Activated CD8-positive, alpha-beta T cell treated with anti-CD3 and anti-CD28 coated beads for 36 hours (primary cell): ENCODE results near the gene FAM25A. TPM values are rescaled to one million over a fixed set of nuclear protein-coding genes. Genes with fewer than 3 reads are reported as not detected.
"Not testable (repeated sequence)": the region's sequence is repeated elsewhere in the genome, so short reads cannot be mapped to it uniquely, and the experiment has no call there.

Experiments
- ATAC-seq: fragments of 200-7000 bp; cut with Tn5 transposase; one replicate; pipeline ENCODE4 v1.10.0; 2021; ENCODE audit warnings: mild to moderate bottlenecking, moderate library complexity
- CTCF ChIA-PET: fragments of 350-600 bp; sonication (Branson Sonifier 250); formaldehyde crosslinking; loops from one replicate; lab custom pipeline; 2021; ENCODE audit warnings: antibody characterized with exemption; lab: Charles Lee
- POLR2A ChIA-PET: fragments of 350-600 bp; sonication (Branson Sonifier 250); formaldehyde crosslinking; loops from one replicate; lab custom pipeline; 2021; ENCODE audit warnings: antibody characterized with exemption; lab: Charles Lee
- DNase-seq: peaks from one replicate; pipeline ENCODE4 v3.0.0-alpha.2; 2020
- H3K27ac Mint-ChIP-seq: one replicate; pipeline ENCODE4 v1.8.0; 2021; ENCODE audit warnings: mild to moderate bottlenecking, mixed read lengths
- H3K27me3 Mint-ChIP-seq: one replicate; pipeline ENCODE4 v1.8.0; 2021; ENCODE audit warnings: mixed read lengths
- H3K36me3 Mint-ChIP-seq: one replicate; pipeline ENCODE4 v1.8.0; 2021; ENCODE audit warnings: low read depth, mixed read lengths
- H3K4me1 Mint-ChIP-seq: one replicate; pipeline ENCODE4 v1.8.0; 2021; ENCODE audit warnings: low read depth, mixed read lengths
- H3K4me3 Mint-ChIP-seq: one replicate; pipeline ENCODE4 v1.8.0; 2021; ENCODE audit warnings: mild to moderate bottlenecking, moderate library complexity, mixed read lengths
- H3K9me3 Mint-ChIP-seq: one replicate; pipeline ENCODE4 v1.8.0; 2021; ENCODE audit warnings: mixed read lengths
- intact Hi-C: fragments of 100-400 bp; cut with micrococcal nuclease; formaldehyde crosslinking; loops from one replicate; pipeline ENCODE4 v1.10.0; 2022
- total RNA-seq, 2 experiments: library from RNA; stranded (reverse); gene quantifications; one replicate each; pipeline ENCODE4 v1.2.3, GENCODE V29; 2021
- TF ChIP-seq, protein P1 (sequence below): fragments of 200-600 bp; IDR thresholded peaks from one replicate; pipeline ENCODE4 v1.8.0; 2022; ENCODE audit warnings: antibody characterized with exemption, mild to moderate bottlenecking

The FAM25A gene
- total RNA-seq = not detected

- H3K27ac Mint-ChIP-seq, DNase-seq, POLR2A ChIA-PET, intact Hi-C loops, H3K4me3 Mint-ChIP-seq, CTCF ChIA-PET, H3K27me3 Mint-ChIP-seq, H3K36me3 Mint-ChIP-seq, ATAC-seq, H3K9me3 Mint-ChIP-seq, H3K4me1 Mint-ChIP-seq: not testable (repeated sequence)
Observed at GRCh38 chr10:87020056-87020455, at the start of gene FAM25A. FAM25A (plus strand) TSS chr10:87020294; CDS start chr10:87020325, 31 bp downstream.

DNA sequence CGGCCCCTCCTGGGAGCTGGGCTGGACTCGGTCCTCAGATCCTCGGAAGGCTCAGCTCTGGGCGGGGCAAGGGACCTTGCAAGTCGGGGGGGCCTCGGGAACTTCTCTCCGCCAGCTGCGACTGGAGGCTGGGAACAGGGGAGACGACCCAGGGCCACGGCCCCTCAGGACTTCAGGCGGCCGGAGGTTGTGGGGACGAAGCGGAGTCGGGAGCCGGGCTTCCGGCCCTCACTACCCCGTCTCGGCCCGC lies 49.2 kb upstream of the FAM25A start:
- ChIA-PET CTCF (interaction anchor here (1.0 to 7.1 kb wide), 2 partner anchors 10 to 32 kb away, joined by 4 to 45 read pairs; no protein-coding TSS in a partner anchor), POLR2A (interaction anchor here (0.8 to 1.3 kb wide), 6 partner anchors 8 to 171 kb away, joined by 3 to 6 read pairs (median 4); no protein-coding TSS in a partner anchor)
- DNase-seq (no peak), ATAC-seq (no peak)
- TF ChIP-seq, protein P1, sequence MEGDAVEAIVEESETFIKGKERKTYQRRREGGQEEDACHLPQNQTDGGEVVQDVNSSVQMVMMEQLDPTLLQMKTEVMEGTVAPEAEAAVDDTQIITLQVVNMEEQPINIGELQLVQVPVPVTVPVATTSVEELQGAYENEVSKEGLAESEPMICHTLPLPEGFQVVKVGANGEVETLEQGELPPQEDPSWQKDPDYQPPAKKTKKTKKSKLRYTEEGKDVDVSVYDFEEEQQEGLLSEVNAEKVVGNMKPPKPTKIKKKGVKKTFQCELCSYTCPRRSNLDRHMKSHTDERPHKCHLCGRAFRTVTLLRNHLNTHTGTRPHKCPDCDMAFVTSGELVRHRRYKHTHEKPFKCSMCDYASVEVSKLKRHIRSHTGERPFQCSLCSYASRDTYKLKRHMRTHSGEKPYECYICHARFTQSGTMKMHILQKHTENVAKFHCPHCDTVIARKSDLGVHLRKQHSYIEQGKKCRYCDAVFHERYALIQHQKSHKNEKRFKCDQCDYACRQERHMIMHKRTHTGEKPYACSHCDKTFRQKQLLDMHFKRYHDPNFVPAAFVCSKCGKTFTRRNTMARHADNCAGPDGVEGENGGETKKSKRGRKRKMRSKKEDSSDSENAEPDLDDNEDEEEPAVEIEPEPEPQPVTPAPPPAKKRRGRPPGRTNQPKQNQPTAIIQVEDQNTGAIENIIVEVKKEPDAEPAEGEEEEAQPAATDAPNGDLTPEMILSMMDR = no peak
- Mint-ChIP-seq H3K4me1 (peaks cover 22% of the 10 kb centered on the region), H3K9me3 (no peaks in the 10 kb centered on the region), H3K27ac (no peak overlapping the region), H3K36me3 (no peaks in the 10 kb centered on the region), H3K27me3 (peaks cover 2% of the 10 kb centered on the region), H3K4me3 (peak overlapping the region; percentile 56)
- intact Hi-C loops = no loop called here

DNA sequence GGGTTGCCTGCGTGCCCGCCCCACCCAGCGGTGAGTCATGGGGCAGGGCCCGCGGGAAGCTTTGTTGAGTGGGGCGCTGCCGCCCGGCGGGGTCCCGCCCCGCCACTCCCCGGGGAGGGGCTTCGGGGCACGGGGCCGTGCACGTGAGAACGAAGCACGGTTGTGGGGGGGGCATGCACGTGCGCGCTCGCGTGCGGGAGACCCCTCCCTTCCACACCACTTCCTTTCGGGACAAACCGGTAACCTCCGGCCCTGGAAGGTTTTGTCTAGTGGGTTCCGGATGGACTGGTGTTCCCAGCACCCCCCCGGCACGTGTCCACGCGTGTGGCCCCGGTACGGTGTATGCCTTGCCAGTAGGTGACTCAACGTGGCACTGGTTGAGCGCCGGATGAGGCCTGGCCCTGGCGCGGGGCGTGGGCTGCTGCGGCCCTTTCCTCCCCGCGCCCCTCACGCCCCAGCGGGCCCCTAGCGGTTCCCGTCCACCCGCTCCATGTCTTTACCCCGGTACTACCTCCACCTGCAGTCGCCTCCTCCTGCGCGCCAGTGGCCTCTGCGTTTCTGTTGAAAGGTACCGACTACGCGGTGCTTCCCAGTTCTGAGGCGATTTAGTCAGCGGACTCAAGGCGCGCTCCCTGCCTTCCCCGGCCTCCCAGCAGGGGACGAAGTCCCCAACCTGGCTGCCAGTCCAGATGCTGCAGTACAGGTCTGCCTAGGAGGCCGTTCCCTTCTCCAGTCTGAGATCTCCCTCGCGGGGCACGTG lies 48.7 kb upstream of the FAM25A start:
- no peaks in the 10 kb centered on the region for H3K9me3 Mint-ChIP-seq
- intact Hi-C loops = no loop called here
- TF ChIP-seq, protein P1 = no peak
- peak; percentile 81 for ATAC-seq
- peak overlapping the region; percentile 67 for H3K4me3 Mint-ChIP-seq
- ChIA-PET CTCF (interaction anchor here (1.0 to 7.1 kb wide), 2 partner anchors 11 to 33 kb away, joined by 4 to 45 read pairs; no protein-coding TSS in a partner anchor), POLR2A (interaction anchor here (0.8 to 1.3 kb wide), 6 partner anchors 8 to 171 kb away, joined by 3 to 6 read pairs (median 4); no protein-coding TSS in a partner anchor)
- peaks cover 17% of the 10 kb centered on the region for H3K4me1 Mint-ChIP-seq
- H3K27ac Mint-ChIP-seq = peak overlapping the region; percentile 68
- peaks cover 2% of the 10 kb centered on the region for H3K27me3 Mint-ChIP-seq
- H3K36me3 Mint-ChIP-seq = no peaks in the 10 kb centered on the region
- peak; percentile 76 for DNase-seq

- no peaks in the 10 kb centered on the region for H3K36me3 Mint-ChIP-seq
Observed at GRCh38 chr10:86972613-86973380, 47.3 kb upstream of the FAM25A start.

GRCh38 chr10:86974484-86974883 lies 45.6 kb upstream of the FAM25A start:
- ChIA-PET CTCF (no interaction called here), POLR2A (no interaction called here)
- Mint-ChIP-seq H3K27ac (no peak overlapping the region), H3K9me3 (no peaks in the 10 kb centered on the region), H3K27me3 (peaks cover 2% of the 10 kb centered on the region), H3K4me1 (peaks cover 10% of the 10 kb centered on the region), H3K4me3 (no peak overlapping the region), H3K36me3 (no peaks in the 10 kb centered on the region)
- ATAC-seq = no peak
- TF ChIP-seq, protein P1 = no peak
- intact Hi-C loops = no loop called here
- DNase-seq = no peak

More at GRCh38 chr10:86972613-86973380, 47.3 kb upstream of the FAM25A start:
- ChIA-PET POLR2A (no interaction called here), CTCF (no interaction called here)
- H3K27me3 Mint-ChIP-seq = peaks cover 2% of the 10 kb centered on the region
- no peak overlapping the region for H3K4me3 Mint-ChIP-seq
- no peak overlapping the region for H3K27ac Mint-ChIP-seq
- no peaks in the 10 kb centered on the region for H3K9me3 Mint-ChIP-seq
- no peak for DNase-seq
- intact Hi-C loops = no loop called here
- TF ChIP-seq, protein P1 = no peak
- H3K4me1 Mint-ChIP-seq = peaks cover 10% of the 10 kb centered on the region
- no peak for ATAC-seq
